ENCODE measurements around the gene GRIN2A. TPM values are rescaled to one million over a fixed set of nuclear protein-coding genes. Genes with fewer than 3 reads are reported as not detected.

GRIN2A gene
- total and polyA plus RNA-seq, 2 experiments from 2014 or later = 0.05 to 1.6 TPM

- no peak overlapping the region for H3K27ac ChIP-seq
Observed at GRCh38 chr16:10069374-10069773, 112.9 kb downstream of the GRIN2A start.

GRCh38 chr16:10067835-10068234 lies 114.4 kb downstream of the GRIN2A start:
- Histone ChIP-seq H3K4me1 (ENCODE audit: insufficient read depth) (no peaks in the 10 kb centered on the region), H3K27me3 (no peaks in the 10 kb centered on the region), H3K4me2 (no peak overlapping the region), H3K9me3 (ENCODE audit: low read depth) (no peaks in the 10 kb centered on the region), H4K20me1 (ENCODE audit: insufficient read depth, poor library complexity, severe bottlenecking) (no peaks in the 10 kb centered on the region), H3K9me2 (replicated peaks; ENCODE audit: insufficient read depth) (no peaks in the 10 kb centered on the region), H3K36me3 (replicated peaks; ENCODE audit: insufficient read depth, low read depth) (no peaks in the 10 kb centered on the region), H2AFZ (no peak overlapping the region), H3K79me2 (no peaks in the 10 kb centered on the region), H3K4me3 (no peak overlapping the region), H3K27ac (no peak overlapping the region)
- 90% methylated on average over 2 of the region's 2 CpGs for WGBS (ENCODE audit: low lambda C conversion rate, missing lambda C conversion rate)
- DNase-seq (ENCODE audit: low spot score) = no peak
- TF ChIP-seq EZH2phosphoT487 (IDR thresholded peaks at IDR 0.05; ENCODE audit: low read depth, severe bottlenecking, unreplicated experiment) (no peak), EZH2 (IDR thresholded peaks at IDR 0.05; ENCODE audit: borderline replicate concordance) (no peak)
- TF ChIP-seq, protein P1, sequence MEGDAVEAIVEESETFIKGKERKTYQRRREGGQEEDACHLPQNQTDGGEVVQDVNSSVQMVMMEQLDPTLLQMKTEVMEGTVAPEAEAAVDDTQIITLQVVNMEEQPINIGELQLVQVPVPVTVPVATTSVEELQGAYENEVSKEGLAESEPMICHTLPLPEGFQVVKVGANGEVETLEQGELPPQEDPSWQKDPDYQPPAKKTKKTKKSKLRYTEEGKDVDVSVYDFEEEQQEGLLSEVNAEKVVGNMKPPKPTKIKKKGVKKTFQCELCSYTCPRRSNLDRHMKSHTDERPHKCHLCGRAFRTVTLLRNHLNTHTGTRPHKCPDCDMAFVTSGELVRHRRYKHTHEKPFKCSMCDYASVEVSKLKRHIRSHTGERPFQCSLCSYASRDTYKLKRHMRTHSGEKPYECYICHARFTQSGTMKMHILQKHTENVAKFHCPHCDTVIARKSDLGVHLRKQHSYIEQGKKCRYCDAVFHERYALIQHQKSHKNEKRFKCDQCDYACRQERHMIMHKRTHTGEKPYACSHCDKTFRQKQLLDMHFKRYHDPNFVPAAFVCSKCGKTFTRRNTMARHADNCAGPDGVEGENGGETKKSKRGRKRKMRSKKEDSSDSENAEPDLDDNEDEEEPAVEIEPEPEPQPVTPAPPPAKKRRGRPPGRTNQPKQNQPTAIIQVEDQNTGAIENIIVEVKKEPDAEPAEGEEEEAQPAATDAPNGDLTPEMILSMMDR (IDR thresholded peaks at IDR 0.05; ENCODE audit: poor library complexity) = no peak

More at GRCh38 chr16:10069374-10069773, 112.9 kb downstream of the GRIN2A start:
- Histone ChIP-seq H3K9me2 (replicated peaks; ENCODE audit: insufficient read depth) (no peaks in the 10 kb centered on the region), H3K4me2 (no peak overlapping the region), H3K9me3 (ENCODE audit: low read depth) (no peaks in the 10 kb centered on the region), H3K4me3 (no peak overlapping the region), H4K20me1 (ENCODE audit: insufficient read depth, poor library complexity, severe bottlenecking) (no peaks in the 10 kb centered on the region), H2AFZ (no peak overlapping the region), H3K36me3 (replicated peaks; ENCODE audit: insufficient read depth, low read depth) (no peaks in the 10 kb centered on the region), H3K27me3 (no peaks in the 10 kb centered on the region), H3K79me2 (no peaks in the 10 kb centered on the region), H3K4me1 (ENCODE audit: insufficient read depth) (no peaks in the 10 kb centered on the region)
- WGBS (ENCODE audit: low lambda C conversion rate, missing lambda C conversion rate) = 85% methylated on average over 3 of the region's 3 CpGs
- TF ChIP-seq EZH2phosphoT487 (IDR thresholded peaks at IDR 0.05; ENCODE audit: low read depth, severe bottlenecking, unreplicated experiment) (no peak), EZH2 (IDR thresholded peaks at IDR 0.05; ENCODE audit: borderline replicate concordance) (no peak)
- TF ChIP-seq, protein P1 (IDR thresholded peaks at IDR 0.05; ENCODE audit: poor library complexity) = no peak
- no peak for DNase-seq (ENCODE audit: low spot score)

DNA sequence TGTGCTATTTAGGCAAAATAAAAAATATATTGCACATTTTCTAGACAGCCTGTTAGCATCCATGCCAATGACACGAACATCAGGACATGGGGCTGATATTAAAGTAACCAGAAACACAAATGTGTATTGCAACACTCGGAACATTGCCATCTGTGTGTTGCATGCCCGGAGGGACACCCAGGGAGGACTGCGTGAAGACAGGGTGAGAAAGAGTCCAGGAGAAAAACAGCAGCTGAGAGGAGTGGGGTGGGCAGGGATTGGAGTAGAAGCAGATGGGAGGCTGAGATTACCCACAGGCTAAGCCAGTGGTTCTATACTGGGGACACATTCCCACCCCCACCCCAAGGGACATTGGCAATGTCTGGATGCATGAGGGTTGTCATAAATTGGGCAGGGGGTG lies 114.8 kb downstream of the GRIN2A start:
- H3K27me3 ChIP-seq = no peaks in the 10 kb centered on the region
- no peak overlapping the region for H3K4me3 ChIP-seq
- no peak overlapping the region for H3K27ac ChIP-seq
- 62% methylated on average over 4 of the region's 4 CpGs for WGBS (ENCODE audit: low lambda C conversion rate, missing lambda C conversion rate)
- H2AFZ ChIP-seq = no peak overlapping the region
- H3K4me1 ChIP-seq (ENCODE audit: insufficient read depth) = no peaks in the 10 kb centered on the region
- no peaks in the 10 kb centered on the region for H3K36me3 ChIP-seq (replicated peaks; ENCODE audit: insufficient read depth, low read depth)
- H3K79me2 ChIP-seq = no peaks in the 10 kb centered on the region
- H3K9me2 ChIP-seq (replicated peaks; ENCODE audit: insufficient read depth) = no peaks in the 10 kb centered on the region
- DNase-seq (ENCODE audit: low spot score) = no peak
- TF ChIP-seq EZH2 (IDR thresholded peaks at IDR 0.05; ENCODE audit: borderline replicate concordance) (no peak), EZH2phosphoT487 (IDR thresholded peaks at IDR 0.05; ENCODE audit: low read depth, severe bottlenecking, unreplicated experiment) (no peak)
- TF ChIP-seq, protein P1 (IDR thresholded peaks at IDR 0.05; ENCODE audit: poor library complexity) = no peak
- H3K9me3 ChIP-seq (ENCODE audit: low read depth) = no peaks in the 10 kb centered on the region
- no peak overlapping the region for H3K4me2 ChIP-seq
- H4K20me1 ChIP-seq (ENCODE audit: insufficient read depth, poor library complexity, severe bottlenecking) = no peaks in the 10 kb centered on the region

GRCh38 chr16:10065019-10065418 lies 117.2 kb downstream of the GRIN2A start:
- H3K27ac ChIP-seq = no peak overlapping the region
- no peaks in the 10 kb centered on the region for H3K36me3 ChIP-seq (replicated peaks; ENCODE audit: insufficient read depth, low read depth)
- no peak overlapping the region for H3K4me3 ChIP-seq
- H3K4me1 ChIP-seq (ENCODE audit: insufficient read depth) = no peaks in the 10 kb centered on the region
- no peaks in the 10 kb centered on the region for H3K9me3 ChIP-seq (ENCODE audit: low read depth)
- 74% methylated on average over 4 of the region's 4 CpGs for WGBS (ENCODE audit: low lambda C conversion rate, missing lambda C conversion rate)
- no peaks in the 10 kb centered on the region for H3K9me2 ChIP-seq (replicated peaks; ENCODE audit: insufficient read depth)
- H4K20me1 ChIP-seq (ENCODE audit: insufficient read depth, poor library complexity, severe bottlenecking) = no peaks in the 10 kb centered on the region
- no peak overlapping the region for H2AFZ ChIP-seq
- no peaks in the 10 kb centered on the region for H3K79me2 ChIP-seq
- DNase-seq (ENCODE audit: low spot score) = no peak
- no peak overlapping the region for H3K4me2 ChIP-seq
- H3K27me3 ChIP-seq = no peaks in the 10 kb centered on the region
- TF ChIP-seq EZH2phosphoT487 (IDR thresholded peaks at IDR 0.05; ENCODE audit: low read depth, severe bottlenecking, unreplicated experiment) (no peak), EZH2 (IDR thresholded peaks at IDR 0.05; ENCODE audit: borderline replicate concordance) (no peak)
- TF ChIP-seq, protein P1 (IDR thresholded peaks at IDR 0.05; ENCODE audit: poor library complexity) = no peak

Data from hepatocyte (in vitro differentiated cells).